Natural killer cell (primary cell): ENCODE measurements around the gene ZNF618. TPM values are rescaled to one million over a fixed set of nuclear protein-coding genes. Genes with fewer than 3 reads are reported as not detected.

Experiments
- ATAC-seq, 3 donors: fragments of 150-1000 bp in 2 of 3; fragments of 200-7000 bp in 1 of 3; cut with Tn5 transposase; 1 replicate in 1 of 3; 2 replicates in 2 of 3; pipeline ENCODE4 v1.10.0; 2021; ENCODE audit warnings: mild to moderate bottlenecking in 2 of 3, moderate library complexity in 2 of 3
- DNase-seq, 2 donors: peaks; one replicate each; pipeline versions ENCODE4 v3.0.0 to v3.0.0-alpha.2; 2013 to 2021; ENCODE audit warnings: mixed read lengths in 1 of 2
- H3K27ac ChIP-seq: one replicate; pipeline ENCODE4 v1.5.1; 2013; ENCODE audit warnings: mild to moderate bottlenecking, low read length
- H3K27me3 ChIP-seq: one replicate; pipeline ENCODE4 v1.6.1; 2013; ENCODE audit warnings: low read length; ENCODE audit not compliant: control insufficient read depth, insufficient read depth
- H3K36me3 ChIP-seq: one replicate; pipeline ENCODE4 v1.6.1; 2013; ENCODE audit warnings: low read length; ENCODE audit not compliant: control insufficient read depth, insufficient read depth
- H3K4me1 ChIP-seq: one replicate; pipeline ENCODE4 v1.6.1; 2013; ENCODE audit warnings: low read length; ENCODE audit not compliant: control insufficient read depth, insufficient read depth
- H3K4me3 ChIP-seq: one replicate; pipeline ENCODE4 v1.5.1; 2013; ENCODE audit warnings: low read length
- H3K9me3 ChIP-seq: one replicate; pipeline ENCODE4 v1.6.1; 2013; ENCODE audit warnings: low read length; ENCODE audit not compliant: control insufficient read depth, insufficient read depth
- H3K27ac Mint-ChIP-seq, 2 donors: one replicate each; pipeline ENCODE4 v1.8.0; 2022; ENCODE audit warnings: mild to moderate bottlenecking in 2 of 2, mixed read lengths in 2 of 2, moderate library complexity in 1 of 2
- H3K27me3 Mint-ChIP-seq, 2 donors: one replicate each; pipeline ENCODE4 v1.8.0; 2022; ENCODE audit warnings: low read depth in 2 of 2, mixed read lengths in 2 of 2
- H3K36me3 Mint-ChIP-seq: one replicate; pipeline ENCODE4 v1.8.0; 2022; ENCODE audit warnings: mixed read lengths
- H3K4me1 Mint-ChIP-seq, 2 donors: one replicate each; pipeline ENCODE4 v1.8.0; 2022; ENCODE audit warnings: mixed read lengths in 2 of 2
- H3K4me3 Mint-ChIP-seq: one replicate; pipeline ENCODE4 v1.8.0; 2022; ENCODE audit warnings: mild to moderate bottlenecking, moderate library complexity, mixed read lengths
- H3K9me3 Mint-ChIP-seq, 2 donors: one replicate each; pipeline ENCODE4 v1.8.0; 2022; ENCODE audit warnings: mixed read lengths in 2 of 2
- CTCF ChIP-seq: fragments of 200-600 bp; IDR thresholded peaks from one replicate; pipeline ENCODE4 v1.8.0; 2022; ENCODE audit warnings: antibody characterized with exemption
- WGBS: methylation state at CpG from one replicate; pipeline ENCODE4 v1.1.7; 2013; ENCODE audit warnings: missing lambda C conversion rate; ENCODE audit not compliant: insufficient coverage; 5-methylcytosine and 5-hydroxymethylcytosine counted together
- intact Hi-C: fragments of 100-400 bp; cut with micrococcal nuclease; formaldehyde crosslinking; loops from one replicate; pipeline ENCODE4 v1.14.2; 2022
- total RNA-seq, 4 donors: library from RNA; stranded (reverse); fragments of 120-200 nt in 1 of 4; gene quantifications; one replicate each; pipeline versions ENCODE4 v1.2.3 to v1.2.4, GENCODE V29; 2013 to 2022

Gene ZNF618
- total RNA-seq, 3 donors from 2014 or later (not counting 1 experiment from before 2014, with no cell fraction given) = 9.2 to 10.7 (median 10.0) TPM

GRCh38 chr9:114075602-114076001 is 199.5 kb downstream of the ZNF618 start:
- no peak overlapping the region for H3K4me3 Mint-ChIP-seq

GRCh38 chr9:114076237-114077161 is 200.4 kb downstream of the ZNF618 start:
- H3K4me1 ChIP-seq = no peaks in the 10 kb centered on the region
- ATAC-seq = no peak
- no peaks in the 10 kb centered on the region for H3K4me1 Mint-ChIP-seq
- DNase-seq = no peak
- no peaks in the 10 kb centered on the region for H3K27me3 ChIP-seq
- intact Hi-C loops = no loop called here
- no peak overlapping the region for H3K27ac Mint-ChIP-seq
- H3K36me3 Mint-ChIP-seq = no peaks in the 10 kb centered on the region
- H3K9me3 Mint-ChIP-seq = no peaks in the 10 kb centered on the region
- H3K4me3 ChIP-seq = no peak overlapping the region
- 72% methylated on average over 13 of the region's 14 CpGs for WGBS
- no peaks in the 10 kb centered on the region for H3K9me3 ChIP-seq
- H3K4me3 Mint-ChIP-seq = no peak overlapping the region
- H3K36me3 ChIP-seq = no peaks in the 10 kb centered on the region
- no peak for TF ChIP-seq CTCF
- H3K27me3 Mint-ChIP-seq = peaks cover 9 to 22% of the 10 kb centered on the region in 2 donors
- H3K27ac ChIP-seq = no peak overlapping the region

More at GRCh38 chr9:114075602-114076001, 199.5 kb downstream of the ZNF618 start:
- H3K9me3 Mint-ChIP-seq = no peaks in the 10 kb centered on the region
- ATAC-seq (no peak), DNase-seq (no peak)
- TF ChIP-seq CTCF = no peak
- Histone ChIP-seq H3K9me3 (no peaks in the 10 kb centered on the region), H3K36me3 (no peaks in the 10 kb centered on the region), H3K4me3 (no peak overlapping the region), H3K4me1 (no peaks in the 10 kb centered on the region), H3K27ac (no peak overlapping the region), H3K27me3 (no peaks in the 10 kb centered on the region)
- H3K27ac Mint-ChIP-seq = no peak overlapping the region
- WGBS = 59% methylated on average over 4 of the region's 4 CpGs
- intact Hi-C loops = no loop called here
- H3K4me1 Mint-ChIP-seq = no peaks in the 10 kb centered on the region
- no peaks in the 10 kb centered on the region for H3K36me3 Mint-ChIP-seq
- peaks cover 9 to 22% of the 10 kb centered on the region in 2 donors for H3K27me3 Mint-ChIP-seq

- no peaks in the 10 kb centered on the region for H3K4me1 ChIP-seq
- Mint-ChIP-seq H3K4me1 (no peaks in the 10 kb centered on the region), H3K27ac (no peak overlapping the region), H3K4me3 (no peak overlapping the region), H3K36me3 (no peaks in the 10 kb centered on the region), H3K9me3 (no peaks in the 10 kb centered on the region), H3K27me3 (peaks cover 9 to 22% of the 10 kb centered on the region in 2 donors)
- intact Hi-C loops = no loop called here
- no peak overlapping the region for H3K27ac ChIP-seq
- 62% methylated on average over 7 of the region's 7 CpGs for WGBS
- no peak overlapping the region for H3K4me3 ChIP-seq
- no peak for DNase-seq
- no peak for ATAC-seq
- no peaks in the 10 kb centered on the region for H3K36me3 ChIP-seq
- H3K27me3 ChIP-seq = no peaks in the 10 kb centered on the region
- no peak for TF ChIP-seq CTCF
- no peaks in the 10 kb centered on the region for H3K9me3 ChIP-seq
Measured at GRCh38 chr9:114077162-114077837, 201.2 kb downstream of the ZNF618 start.
